ENCODE data around the gene CORO2B.

Gene CORO2B

DNA sequence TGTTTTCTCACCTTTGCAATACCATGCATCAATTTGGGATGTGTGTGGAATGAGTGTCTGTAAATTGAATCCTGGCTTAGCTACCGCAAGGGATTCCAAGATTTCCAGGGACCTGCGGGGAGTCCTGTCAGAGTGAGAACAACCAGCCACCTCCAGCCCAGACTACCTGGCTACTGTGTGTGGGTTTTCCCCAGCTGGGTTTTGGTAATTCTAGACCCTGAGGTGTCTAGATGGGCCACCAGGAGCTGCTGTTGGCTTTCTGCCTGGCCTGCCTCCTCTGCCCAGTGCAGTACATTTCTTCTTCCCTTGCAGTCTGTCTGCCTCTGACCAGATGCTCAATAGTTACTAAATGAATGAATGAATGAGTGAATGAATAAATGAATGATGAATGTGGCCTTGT is 32.5 kb upstream of the CORO2B start:
- H3K4me3 ChIP-seq (ENCODE audit: low read length), result no peak overlapping the region
- H3K9me3 ChIP-seq (ENCODE audit: control insufficient read depth, low read length), result no peaks in the 10 kb centered on the region
- H3K27me3 ChIP-seq (ENCODE audit: control insufficient read depth, insufficient read depth, low read length), result no peaks in the 10 kb centered on the region
- H3K9ac ChIP-seq (ENCODE audit: low read length), result no peak overlapping the region
- no peaks in the 10 kb centered on the region for H3K4me1 ChIP-seq (ENCODE audit: control insufficient read depth, insufficient read depth, low read length)
- no peaks in the 10 kb centered on the region for H3K36me3 ChIP-seq (ENCODE audit: control insufficient read depth, insufficient read depth, low read length)

DNA sequence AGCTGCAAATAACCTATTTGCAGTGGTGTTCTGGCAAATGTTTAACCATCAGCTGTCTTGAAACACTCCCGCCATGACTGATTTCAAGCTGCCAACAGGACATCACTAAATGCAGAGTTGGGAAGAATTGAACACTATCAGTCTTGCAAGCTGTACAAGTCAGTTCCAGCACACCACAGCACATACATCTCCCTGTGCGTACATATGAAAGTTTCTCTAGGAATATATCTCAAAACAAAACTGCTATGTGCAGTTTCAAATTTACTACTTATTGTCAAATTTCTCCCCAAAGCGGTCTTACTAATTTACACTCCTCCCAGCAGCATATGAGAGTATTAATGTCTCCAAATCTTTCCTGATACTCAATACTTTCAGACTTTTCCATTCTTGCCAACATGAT is 30.4 kb upstream of the CORO2B start:
- Histone ChIP-seq H3K4me1 (ENCODE audit: control insufficient read depth, insufficient read depth, low read length) (no peaks in the 10 kb centered on the region), H3K4me3 (ENCODE audit: low read length) (no peak overlapping the region), H3K9me3 (ENCODE audit: control insufficient read depth, low read length) (no peaks in the 10 kb centered on the region), H3K36me3 (ENCODE audit: control insufficient read depth, insufficient read depth, low read length) (no peaks in the 10 kb centered on the region), H3K27me3 (ENCODE audit: control insufficient read depth, insufficient read depth, low read length) (peaks cover 1% of the 10 kb centered on the region), H3K9ac (ENCODE audit: low read length) (no peak overlapping the region)

DNA sequence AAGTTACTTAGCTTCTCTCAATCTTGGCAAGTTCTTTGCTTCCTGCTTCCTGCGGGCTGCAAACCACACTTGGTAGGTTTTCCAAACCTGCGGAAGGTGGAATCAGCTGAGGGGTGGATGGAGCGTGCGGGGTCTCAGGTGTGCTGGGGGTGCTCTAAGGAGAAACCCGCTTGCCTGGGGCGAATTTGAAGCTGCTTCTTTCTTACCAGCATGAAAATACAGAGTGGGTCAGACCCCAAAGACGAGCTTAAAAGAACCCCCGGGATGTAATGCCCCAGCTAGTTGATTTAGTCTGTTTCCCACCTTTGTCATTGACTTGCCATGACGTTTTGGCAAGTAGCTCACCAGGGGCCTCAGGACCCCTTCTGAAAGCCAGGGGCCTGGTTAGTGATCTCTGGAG is 28.8 kb upstream of the CORO2B start:
- Histone ChIP-seq H3K27me3 (ENCODE audit: control insufficient read depth, insufficient read depth, low read length) (peaks cover 8% of the 10 kb centered on the region), H3K4me1 (ENCODE audit: control insufficient read depth, insufficient read depth, low read length) (no peaks in the 10 kb centered on the region), H3K4me3 (ENCODE audit: low read length) (no peak overlapping the region), H3K36me3 (ENCODE audit: control insufficient read depth, insufficient read depth, low read length) (no peaks in the 10 kb centered on the region), H3K9me3 (ENCODE audit: control insufficient read depth, low read length) (no peaks in the 10 kb centered on the region), H3K9ac (ENCODE audit: low read length) (no peak overlapping the region)

DNA sequence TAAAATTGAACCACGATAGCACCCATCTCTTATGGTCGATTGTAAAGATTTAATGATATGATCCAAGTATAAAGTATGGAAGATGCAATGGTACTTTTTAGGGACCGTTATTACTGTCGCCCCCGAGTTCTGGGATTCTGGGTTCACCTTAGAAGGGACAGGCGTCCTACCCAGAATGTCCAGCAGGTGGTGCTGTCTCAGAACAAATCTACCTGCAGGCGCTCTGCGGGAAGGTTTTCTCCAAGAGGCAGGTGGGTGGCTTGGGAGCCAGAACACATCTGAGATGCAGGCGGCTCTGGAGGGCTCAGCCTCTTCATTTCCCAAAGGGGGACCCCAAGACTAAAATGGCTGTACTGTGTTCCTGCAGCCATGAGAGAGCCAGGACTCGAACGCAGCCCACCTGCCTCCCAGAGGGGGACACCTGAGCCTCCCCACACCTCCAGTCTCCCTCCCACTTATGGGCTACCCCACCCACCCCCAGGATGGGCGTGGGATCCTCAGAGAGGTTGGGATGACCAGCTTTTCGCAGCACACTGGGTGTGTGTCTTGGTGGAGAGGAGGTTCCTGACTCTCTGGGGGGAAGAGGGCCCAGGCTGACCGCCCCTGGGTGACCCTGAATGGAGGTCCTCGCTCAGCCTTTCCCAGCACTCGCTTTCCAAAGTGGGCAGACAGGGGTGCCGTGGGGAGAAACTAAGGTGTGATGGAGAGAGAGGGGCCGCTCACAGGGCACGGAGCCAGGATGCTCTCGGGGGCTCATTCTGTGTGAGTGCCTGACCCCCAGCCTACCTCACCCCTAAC is 28.1 kb upstream of the CORO2B start:
- H3K4me3 ChIP-seq (ENCODE audit: low read length), result no peak overlapping the region
- no peaks in the 10 kb centered on the region for H3K36me3 ChIP-seq (ENCODE audit: control insufficient read depth, insufficient read depth, low read length)
- H3K9ac ChIP-seq (ENCODE audit: low read length), result no peak overlapping the region
- H3K9me3 ChIP-seq (ENCODE audit: control insufficient read depth, low read length), result no peaks in the 10 kb centered on the region
- H3K27me3 ChIP-seq (ENCODE audit: control insufficient read depth, insufficient read depth, low read length), result peaks cover 12% of the 10 kb centered on the region
- no peaks in the 10 kb centered on the region for H3K4me1 ChIP-seq (ENCODE audit: control insufficient read depth, insufficient read depth, low read length)

DNA sequence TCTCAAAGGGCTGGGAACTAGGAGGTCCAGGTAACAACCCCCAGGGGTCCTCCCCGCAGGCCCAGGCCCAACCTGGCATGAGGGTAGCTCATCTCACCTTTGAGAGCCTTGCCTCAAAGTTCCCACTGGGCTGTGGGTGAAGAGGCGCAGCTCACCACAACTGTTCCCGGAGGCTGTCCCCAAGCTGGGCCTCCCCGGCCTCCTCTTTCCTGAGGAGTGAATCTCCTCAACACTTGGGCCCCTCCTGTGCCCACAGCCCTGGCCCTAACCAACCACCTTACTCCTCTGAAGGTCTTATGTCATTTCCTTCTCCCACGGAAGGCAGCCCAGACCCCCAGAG is 27.5 kb upstream of the CORO2B start:
- H3K27me3 ChIP-seq (ENCODE audit: control insufficient read depth, insufficient read depth, low read length), result peaks cover 12% of the 10 kb centered on the region
- no peaks in the 10 kb centered on the region for H3K4me1 ChIP-seq (ENCODE audit: control insufficient read depth, insufficient read depth, low read length)
- H3K4me3 ChIP-seq (ENCODE audit: low read length), result no peak overlapping the region
- H3K36me3 ChIP-seq (ENCODE audit: control insufficient read depth, insufficient read depth, low read length), result no peaks in the 10 kb centered on the region
- no peaks in the 10 kb centered on the region for H3K9me3 ChIP-seq (ENCODE audit: control insufficient read depth, low read length)
- no peak overlapping the region for H3K9ac ChIP-seq (ENCODE audit: low read length)

DNA sequence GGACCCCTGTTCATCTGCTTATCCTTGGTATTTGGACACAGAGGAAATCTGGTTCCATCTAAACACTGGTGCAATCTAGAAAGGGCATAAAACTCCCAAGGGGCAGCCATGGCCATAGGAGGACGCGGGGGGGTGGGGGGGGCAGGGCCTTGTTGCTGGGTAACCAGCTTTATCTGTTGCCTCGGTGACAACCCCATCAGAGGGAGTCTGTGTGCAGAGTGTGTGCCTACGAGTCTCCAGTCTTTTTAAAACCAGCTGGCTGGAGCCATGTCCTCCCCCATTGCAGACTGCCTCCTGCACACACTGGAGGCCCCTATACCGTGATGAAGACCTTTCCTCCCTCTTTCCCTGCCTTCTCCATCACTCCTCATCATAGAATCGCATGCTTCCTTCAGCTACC is 26.4 kb upstream of the CORO2B start:
- H3K9me3 ChIP-seq (ENCODE audit: control insufficient read depth, low read length), result no peaks in the 10 kb centered on the region
- H3K4me3 ChIP-seq (ENCODE audit: low read length), result no peak overlapping the region
- H3K36me3 ChIP-seq (ENCODE audit: control insufficient read depth, insufficient read depth, low read length), result no peaks in the 10 kb centered on the region
- peaks cover 15% of the 10 kb centered on the region for H3K27me3 ChIP-seq (ENCODE audit: control insufficient read depth, insufficient read depth, low read length)
- H3K9ac ChIP-seq (ENCODE audit: low read length), result no peak overlapping the region
- no peaks in the 10 kb centered on the region for H3K4me1 ChIP-seq (ENCODE audit: control insufficient read depth, insufficient read depth, low read length)

DNA sequence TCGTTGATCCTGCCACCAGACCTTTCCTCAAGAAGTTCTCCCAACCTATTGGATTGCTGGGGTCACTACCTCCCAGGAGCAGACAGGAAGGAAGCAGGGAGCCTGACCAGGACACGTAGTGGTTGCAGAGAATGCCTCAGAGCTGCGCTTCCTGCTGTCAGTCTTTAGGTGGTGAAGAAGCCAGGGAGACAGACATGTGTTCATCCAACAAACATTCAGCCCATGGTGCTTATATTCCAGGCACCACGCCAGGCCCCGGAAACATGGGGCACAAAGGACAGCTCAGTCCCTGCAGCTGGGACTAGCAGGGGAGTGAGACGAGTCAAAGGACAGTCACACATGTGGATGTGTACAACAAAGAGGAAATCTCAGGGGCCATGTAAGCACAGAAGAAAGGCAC is 26.0 kb upstream of the CORO2B start:
- H3K9me3 ChIP-seq (ENCODE audit: control insufficient read depth, low read length), result no peaks in the 10 kb centered on the region
- H3K4me1 ChIP-seq (ENCODE audit: control insufficient read depth, insufficient read depth, low read length), result no peaks in the 10 kb centered on the region
- H3K9ac ChIP-seq (ENCODE audit: low read length), result no peak overlapping the region
- H3K27me3 ChIP-seq (ENCODE audit: control insufficient read depth, insufficient read depth, low read length), result peaks cover 19% of the 10 kb centered on the region
- H3K4me3 ChIP-seq (ENCODE audit: low read length), result no peak overlapping the region
- no peaks in the 10 kb centered on the region for H3K36me3 ChIP-seq (ENCODE audit: control insufficient read depth, insufficient read depth, low read length)

DNA sequence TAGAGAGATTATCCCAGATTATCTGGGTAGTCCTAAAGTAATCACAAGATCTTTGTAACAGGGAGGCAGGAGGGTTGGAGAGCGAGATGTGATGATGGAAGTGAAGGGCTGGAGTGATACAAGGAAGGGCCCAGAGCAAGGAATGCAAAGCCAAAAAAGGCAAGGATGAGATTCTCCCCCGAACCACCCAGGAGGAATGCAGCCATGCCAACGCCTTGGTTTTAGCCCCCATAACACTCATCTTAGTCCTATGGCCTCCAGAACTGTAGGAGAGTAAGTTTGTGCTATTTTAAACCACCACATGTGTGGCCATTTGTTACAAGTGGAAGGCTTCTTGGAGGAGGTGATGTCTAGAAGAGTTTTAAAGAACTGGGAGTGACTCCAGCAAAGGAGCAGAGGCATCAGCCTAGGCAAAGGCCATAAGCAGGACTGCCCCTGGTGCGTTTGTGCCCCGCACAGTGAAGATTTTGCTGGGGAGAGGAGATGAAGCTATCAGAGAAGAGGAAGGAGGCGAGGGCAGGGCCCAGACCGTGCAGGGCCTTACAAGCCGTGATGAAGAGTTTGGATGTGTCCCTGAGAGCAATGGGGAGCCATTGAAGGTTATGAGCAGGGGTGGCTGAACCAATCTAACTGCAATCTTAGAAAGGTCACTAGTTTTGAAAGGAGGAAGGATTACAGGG is 25.3 kb upstream of the CORO2B start:
- Histone ChIP-seq H3K9me3 (ENCODE audit: control insufficient read depth, low read length) (no peaks in the 10 kb centered on the region), H3K36me3 (ENCODE audit: control insufficient read depth, insufficient read depth, low read length) (no peaks in the 10 kb centered on the region), H3K4me3 (ENCODE audit: low read length) (no peak overlapping the region), H3K4me1 (ENCODE audit: control insufficient read depth, insufficient read depth, low read length) (no peaks in the 10 kb centered on the region), H3K27me3 (ENCODE audit: control insufficient read depth, insufficient read depth, low read length) (peaks cover 24% of the 10 kb centered on the region), H3K9ac (ENCODE audit: low read length) (no peak overlapping the region)

DNA sequence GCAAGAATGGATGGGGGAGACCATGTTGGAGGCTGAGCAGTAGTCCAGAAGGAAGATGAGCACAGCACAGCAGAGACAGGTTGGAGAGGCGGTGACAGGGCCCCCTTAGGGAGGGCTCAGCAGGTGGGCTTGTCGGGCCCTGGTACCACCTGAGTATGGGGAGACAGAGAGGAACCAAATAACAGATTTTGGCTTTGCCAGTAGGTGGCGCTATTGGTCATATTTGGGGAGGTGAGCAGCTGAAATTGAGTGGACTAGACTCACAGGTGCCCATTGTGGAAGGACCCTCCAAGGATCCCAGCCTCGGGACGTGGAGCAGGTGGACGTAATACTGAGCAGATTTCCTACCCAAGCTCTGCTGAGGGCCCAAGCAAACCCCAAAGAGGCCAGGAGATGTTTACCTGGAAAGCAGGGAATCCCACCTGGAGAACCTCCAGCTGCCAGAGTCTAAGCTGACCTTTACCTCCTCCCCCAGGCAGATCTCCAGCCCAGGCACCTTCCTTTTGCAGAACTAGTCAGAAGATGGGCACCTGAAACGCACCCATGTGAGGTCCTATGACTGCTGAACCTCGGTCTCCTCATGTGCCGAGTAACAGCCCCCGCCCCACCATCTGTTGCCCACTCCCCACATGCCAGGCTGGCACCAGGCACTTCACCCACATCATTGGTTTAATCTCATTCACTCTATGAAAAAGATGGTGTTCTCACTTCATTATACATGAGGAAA is 24.6 kb upstream of the CORO2B start:
- Histone ChIP-seq H3K27me3 (ENCODE audit: control insufficient read depth, insufficient read depth, low read length) (peaks cover 31% of the 10 kb centered on the region), H3K9me3 (ENCODE audit: control insufficient read depth, low read length) (no peaks in the 10 kb centered on the region), H3K36me3 (ENCODE audit: control insufficient read depth, insufficient read depth, low read length) (no peaks in the 10 kb centered on the region), H3K4me3 (ENCODE audit: low read length) (no peak overlapping the region), H3K4me1 (ENCODE audit: control insufficient read depth, insufficient read depth, low read length) (peaks cover 4% of the 10 kb centered on the region), H3K9ac (ENCODE audit: low read length) (no peak overlapping the region)

DNA sequence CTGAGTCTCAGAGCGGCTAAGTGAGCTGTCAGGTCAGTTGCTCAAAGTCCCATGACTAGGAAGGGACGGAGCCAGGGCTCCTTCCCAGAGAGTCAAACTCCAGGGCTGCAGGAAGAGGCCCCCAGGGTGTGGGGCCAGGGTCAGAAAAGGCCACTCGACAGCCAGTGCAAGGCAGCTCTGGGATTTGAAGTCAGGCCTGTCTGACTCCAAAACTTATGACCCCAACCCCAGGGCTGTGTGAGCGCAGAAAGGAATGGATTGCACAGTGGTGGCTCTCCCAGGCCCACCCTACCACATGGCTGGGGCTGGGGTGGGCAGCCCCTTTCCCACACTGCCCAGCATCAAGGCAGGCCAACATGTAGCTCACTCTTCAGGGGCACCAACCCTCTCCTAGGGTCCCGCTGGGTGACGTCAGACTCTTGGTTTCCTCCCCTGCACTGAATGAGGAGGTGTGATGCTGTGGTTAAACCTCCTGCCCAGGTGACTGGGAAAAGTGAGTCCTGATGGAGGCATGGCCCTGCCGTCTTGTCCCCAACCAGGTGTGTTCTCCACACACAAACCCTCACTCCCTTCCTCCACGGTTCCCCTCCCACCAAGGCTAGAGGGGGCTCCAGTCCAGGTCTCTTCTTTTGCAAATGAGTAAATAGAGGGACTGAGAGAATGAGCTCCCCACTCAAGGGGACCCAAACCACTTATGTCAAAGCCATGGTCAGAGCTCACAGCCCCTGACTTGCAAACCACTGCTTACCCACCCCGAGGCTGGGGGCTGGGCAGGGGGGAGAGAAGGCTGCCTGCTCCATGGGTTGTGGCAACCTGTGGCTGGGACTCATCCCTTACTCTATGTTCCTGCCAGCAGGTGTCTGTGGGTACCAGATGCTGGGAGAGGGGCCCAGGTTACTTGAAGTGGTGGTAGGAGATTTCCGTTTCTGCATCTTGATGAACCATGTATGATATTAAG is 23.8 kb upstream of the CORO2B start:
- no peak overlapping the region for H3K4me3 ChIP-seq (ENCODE audit: low read length)
- no peaks in the 10 kb centered on the region for H3K9me3 ChIP-seq (ENCODE audit: control insufficient read depth, low read length)
- H3K9ac ChIP-seq (ENCODE audit: low read length), result no peak overlapping the region
- H3K4me1 ChIP-seq (ENCODE audit: control insufficient read depth, insufficient read depth, low read length), result peaks cover 7% of the 10 kb centered on the region
- H3K27me3 ChIP-seq (ENCODE audit: control insufficient read depth, insufficient read depth, low read length), result peaks cover 40% of the 10 kb centered on the region
- H3K36me3 ChIP-seq (ENCODE audit: control insufficient read depth, insufficient read depth, low read length), result no peaks in the 10 kb centered on the region

DNA sequence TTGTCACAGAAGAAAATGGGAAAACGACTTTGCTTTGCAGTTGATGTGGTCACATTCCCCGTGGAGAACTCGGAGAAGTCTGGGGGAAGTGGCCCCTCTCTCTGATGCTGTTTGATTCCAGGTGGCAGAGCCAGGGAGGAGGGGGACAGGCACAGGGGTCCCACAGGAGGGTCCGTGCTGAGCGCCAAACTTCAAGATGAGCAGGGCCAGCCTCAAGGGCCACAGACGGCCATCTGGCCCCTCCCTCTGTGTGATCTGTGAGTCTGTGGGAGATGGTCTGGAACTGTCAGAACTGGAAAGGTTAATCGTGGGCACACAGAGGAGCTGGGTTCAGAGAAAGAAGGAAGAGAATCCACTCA is 23.1 kb upstream of the CORO2B start:
- no peak overlapping the region for H3K4me3 ChIP-seq (ENCODE audit: low read length)
- peaks cover 7% of the 10 kb centered on the region for H3K4me1 ChIP-seq (ENCODE audit: control insufficient read depth, insufficient read depth, low read length)
- H3K36me3 ChIP-seq (ENCODE audit: control insufficient read depth, insufficient read depth, low read length), result no peaks in the 10 kb centered on the region
- no peaks in the 10 kb centered on the region for H3K9me3 ChIP-seq (ENCODE audit: control insufficient read depth, low read length)
- H3K27me3 ChIP-seq (ENCODE audit: control insufficient read depth, insufficient read depth, low read length), result peaks cover 44% of the 10 kb centered on the region
- H3K9ac ChIP-seq (ENCODE audit: low read length), result no peak overlapping the region
